ENCODE measurements around the gene STARD5. TPM values are rescaled to one million over a fixed set of nuclear protein-coding genes. Genes with fewer than 3 reads are reported as not detected.
A peak's percentile ranks its signal among the peaks of the same experiment; 100 is the strongest.

Gene STARD5
- total RNA-seq, 4 donors from 2014 or later, result 4.9 to 7.1 (median 6.1) TPM

GRCh38 chr15:81296186-81296585 lies 27.8 kb downstream of the STARD5 start:
- TF ChIP-seq POLR2A (IDR thresholded peaks at IDR 0.05), result no peak
- TF ChIP-seq, protein P1, sequence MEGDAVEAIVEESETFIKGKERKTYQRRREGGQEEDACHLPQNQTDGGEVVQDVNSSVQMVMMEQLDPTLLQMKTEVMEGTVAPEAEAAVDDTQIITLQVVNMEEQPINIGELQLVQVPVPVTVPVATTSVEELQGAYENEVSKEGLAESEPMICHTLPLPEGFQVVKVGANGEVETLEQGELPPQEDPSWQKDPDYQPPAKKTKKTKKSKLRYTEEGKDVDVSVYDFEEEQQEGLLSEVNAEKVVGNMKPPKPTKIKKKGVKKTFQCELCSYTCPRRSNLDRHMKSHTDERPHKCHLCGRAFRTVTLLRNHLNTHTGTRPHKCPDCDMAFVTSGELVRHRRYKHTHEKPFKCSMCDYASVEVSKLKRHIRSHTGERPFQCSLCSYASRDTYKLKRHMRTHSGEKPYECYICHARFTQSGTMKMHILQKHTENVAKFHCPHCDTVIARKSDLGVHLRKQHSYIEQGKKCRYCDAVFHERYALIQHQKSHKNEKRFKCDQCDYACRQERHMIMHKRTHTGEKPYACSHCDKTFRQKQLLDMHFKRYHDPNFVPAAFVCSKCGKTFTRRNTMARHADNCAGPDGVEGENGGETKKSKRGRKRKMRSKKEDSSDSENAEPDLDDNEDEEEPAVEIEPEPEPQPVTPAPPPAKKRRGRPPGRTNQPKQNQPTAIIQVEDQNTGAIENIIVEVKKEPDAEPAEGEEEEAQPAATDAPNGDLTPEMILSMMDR (IDR thresholded peaks at IDR 0.05), result no peak
- TF ChIP-seq EP300 (IDR thresholded peaks at IDR 0.05), result no peak
- 83 to 84% methylated on average over 2 of the region's 2 CpGs for WGBS, 2 donors
- Histone ChIP-seq H3K27ac (peak overlapping the region in 3 of 4 donors; percentile 75 to 82 (median 75)), H3K4me3 (no peak overlapping the region), H3K27me3 (no peaks in the 10 kb centered on the region), H3K36me3 (peaks cover 0 to 58% (median 0%) of the 10 kb centered on the region in 3 donors), H3K9me3 (no peaks in the 10 kb centered on the region), H3K4me1 (peaks cover 0 to 36% (median 17%) of the 10 kb centered on the region in 4 donors)
- DNase-seq (ENCODE audit: low spot score in 2 of 2), result no peak

DNA sequence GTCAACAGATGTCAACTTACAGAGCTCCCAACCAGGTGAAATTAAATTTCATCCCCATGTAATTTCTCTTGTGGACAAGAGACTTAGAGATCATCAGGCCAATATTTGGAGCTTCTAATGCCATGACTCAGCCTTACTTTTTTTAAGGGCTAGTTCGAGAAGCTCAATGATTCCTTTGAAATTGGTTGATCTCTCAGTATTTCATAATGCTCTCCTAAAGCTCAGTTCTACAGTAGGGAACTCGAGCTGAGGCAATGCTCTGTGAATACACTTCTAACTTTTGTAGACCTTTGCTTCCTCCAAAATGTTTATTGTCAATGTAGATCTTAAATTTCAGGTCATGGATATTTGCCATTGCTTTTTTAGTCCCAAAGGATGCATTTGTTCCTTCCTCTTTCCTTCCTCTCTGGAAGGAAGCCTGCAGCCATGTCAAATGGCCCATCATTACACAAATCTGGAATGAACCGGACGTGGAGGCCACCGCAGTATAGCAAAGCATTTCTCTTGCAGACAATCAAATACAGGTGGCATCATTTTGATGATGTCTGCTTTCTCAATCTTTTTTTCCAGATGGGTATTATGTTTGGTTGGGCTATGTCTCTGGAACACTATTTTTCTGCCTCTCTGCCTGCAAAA lies 28.3 kb downstream of the STARD5 start:
- peak overlapping the region in 3 of 4 donors; percentile 75 to 82 (median 75) for H3K27ac ChIP-seq
- H3K36me3 ChIP-seq, result peaks cover 0 to 52% (median 0%) of the 10 kb centered on the region in 3 donors
- H3K4me3 ChIP-seq, result no peak overlapping the region
- H3K9me3 ChIP-seq, result no peaks in the 10 kb centered on the region
- WGBS, 2 donors, result 53 to 63% methylated on average over 5 of the region's 5 CpGs
- H3K4me1 ChIP-seq, result peaks cover 0 to 36% (median 16%) of the 10 kb centered on the region in 4 donors
- DNase-seq (ENCODE audit: low spot score in 2 of 2), result no peak
- TF ChIP-seq, protein P1 (IDR thresholded peaks at IDR 0.05), result no peak
- no peak for TF ChIP-seq POLR2A (IDR thresholded peaks at IDR 0.05)
- TF ChIP-seq EP300 (IDR thresholded peaks at IDR 0.05), result no peak
- no peaks in the 10 kb centered on the region for H3K27me3 ChIP-seq

DNA sequence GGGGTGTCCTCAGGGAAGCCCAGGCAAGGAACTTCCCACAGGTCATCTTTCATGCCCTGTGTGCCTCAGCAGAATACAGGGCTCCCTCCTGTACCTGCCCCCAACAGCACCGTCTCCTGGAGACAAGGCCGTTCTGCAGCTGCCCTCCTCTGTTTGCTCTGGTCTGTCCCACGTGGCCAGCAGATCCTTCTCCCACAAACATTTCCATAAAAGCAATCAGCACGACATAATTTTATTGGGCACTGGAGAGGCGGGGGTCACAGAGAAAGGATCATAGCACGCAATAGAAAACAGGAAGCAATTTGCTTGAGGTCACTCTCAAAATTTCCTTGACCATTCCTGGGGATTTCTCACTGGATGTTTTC lies 29.4 kb downstream of the STARD5 start:
- H3K36me3 ChIP-seq, result peaks cover 0 to 49% (median 0%) of the 10 kb centered on the region in 3 donors
- peak overlapping the region in 3 of 4 donors; percentile 36 to 82 (median 51) for H3K27ac ChIP-seq
- WGBS, 2 donors, result 35 to 52% methylated on average over 6 of the region's 6 CpGs
- H3K27me3 ChIP-seq, result no peaks in the 10 kb centered on the region
- H3K4me1 ChIP-seq, result peaks cover 0 to 36% (median 16%) of the 10 kb centered on the region in 4 donors
- no peak for DNase-seq (ENCODE audit: low spot score in 2 of 2)
- H3K9me3 ChIP-seq, result no peaks in the 10 kb centered on the region
- no peak overlapping the region for H3K4me3 ChIP-seq
- no peak for TF ChIP-seq EP300 (IDR thresholded peaks at IDR 0.05)
- TF ChIP-seq POLR2A (IDR thresholded peaks at IDR 0.05), result no peak
- TF ChIP-seq, protein P1 (IDR thresholded peaks at IDR 0.05), result no peak

- 65 to 68% methylated on average over 9 of the region's 9 CpGs for WGBS, 2 donors
- TF ChIP-seq, protein P1 (IDR thresholded peaks at IDR 0.05), result no peak
- no peak for TF ChIP-seq EP300 (IDR thresholded peaks at IDR 0.05)
- TF ChIP-seq POLR2A (IDR thresholded peaks at IDR 0.05), result no peak
- peak overlapping the region in 3 of 4 donors; percentile 36 to 82 (median 51) for H3K27ac ChIP-seq
- peaks cover 0 to 36% (median 16%) of the 10 kb centered on the region in 4 donors for H3K4me1 ChIP-seq
- no peaks in the 10 kb centered on the region for H3K27me3 ChIP-seq
- H3K4me3 ChIP-seq, result peak overlapping the region in 1 of 4 donors; percentile 21
- H3K36me3 ChIP-seq, result peaks cover 0 to 44% (median 0%) of the 10 kb centered on the region in 3 donors
- no peak for DNase-seq (ENCODE audit: low spot score in 2 of 2)
- no peaks in the 10 kb centered on the region for H3K9me3 ChIP-seq
Observed at GRCh38 chr15:81293728-81294515, 30.0 kb downstream of the STARD5 start.

Measured in tibial nerve (tissue), 4 donors.